Omental fat pad (tissue), 4 donors: ENCODE data around the gene DYNC2H1. TPM values are rescaled to one million over a fixed set of nuclear protein-coding genes. Genes with fewer than 3 reads are reported as not detected.

Source experiments
- ATAC-seq: fragments of 150-250 bp; one replicate; pipeline ENCODE4 v1.9.1; 2016; ENCODE audit warnings: mild to moderate bottlenecking, moderate library complexity; ENCODE audit not compliant: low FRiP score
- DNase-seq: peaks from one replicate; pipeline ENCODE4 v3.0.0-alpha.2; 2019; ENCODE audit warnings: low spot score
- CTCF ChIP-seq, 3 donors: fragments of 450-650 bp; IDR thresholded peaks; one replicate each; pipeline ENCODE4 v1.5.1; 2016 to 2017; ENCODE audit warnings: antibody characterized with exemption in 3 of 3, mild to moderate bottlenecking in 3 of 3, moderate library complexity in 2 of 3
- total RNA-seq, 4 donors: library from RNA; depleted of rRNA; stranded (reverse); fragments of >200 nt; gene quantifications; one replicate each; pipeline ENCODE4 v1.1.0, GENCODE V29; 2016

DYNC2H1 gene
- total RNA-seq, 4 donors from 2014 or later, result 14.7 to 34.1 (median 23.7) TPM

DNA sequence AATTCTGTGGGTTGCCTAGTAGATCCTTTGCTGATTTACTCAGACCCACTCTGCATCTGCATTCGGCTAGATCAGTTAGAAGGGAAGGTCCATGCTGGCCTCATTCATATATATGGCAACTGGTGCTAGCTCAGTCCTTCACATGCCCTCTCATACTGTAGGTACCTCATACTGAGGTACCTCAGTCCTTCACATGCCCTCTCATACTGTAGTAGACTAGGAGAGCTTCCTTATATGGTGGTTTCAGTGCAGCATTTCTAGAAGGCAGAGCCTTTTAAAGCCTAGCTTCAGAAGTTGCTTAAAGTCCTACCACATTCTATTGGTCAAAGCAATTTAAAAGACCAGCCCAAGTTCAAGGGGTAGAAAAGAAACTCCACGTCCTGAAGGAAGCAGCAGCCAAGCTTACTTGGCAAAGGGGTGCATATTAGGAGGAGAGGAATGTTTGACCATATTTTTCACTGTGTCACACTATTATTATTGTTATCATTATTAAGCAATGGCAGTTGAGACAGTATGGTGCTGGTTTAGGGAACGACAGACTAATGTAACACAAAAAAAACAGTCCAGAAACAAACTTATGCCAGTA is 356.4 kb downstream of the DYNC2H1 start:
- DNase-seq, result no peak
- TF ChIP-seq CTCF (IDR thresholded peaks at IDR 0.05), result no peak

GRCh38 chr11:103471546-103471945 is 362.3 kb downstream of the DYNC2H1 start:
- DNase-seq, result no peak
- no peak for ATAC-seq
- no peak for TF ChIP-seq CTCF (IDR thresholded peaks at IDR 0.05)

More for the DNA sequence above, 356.4 kb downstream of the DYNC2H1 start:
- no peak for ATAC-seq

GRCh38 chr11:103476874-103477273 is 367.6 kb downstream of the DYNC2H1 start:
- no peak for TF ChIP-seq CTCF (IDR thresholded peaks at IDR 0.05)
- no peak for DNase-seq
- no peak for ATAC-seq

- TF ChIP-seq CTCF (IDR thresholded peaks at IDR 0.05), result no peak
- no peak for DNase-seq
- ATAC-seq, result no peak
Measured at GRCh38 chr11:103480421-103480820, 371.2 kb downstream of the DYNC2H1 start.

DNA sequence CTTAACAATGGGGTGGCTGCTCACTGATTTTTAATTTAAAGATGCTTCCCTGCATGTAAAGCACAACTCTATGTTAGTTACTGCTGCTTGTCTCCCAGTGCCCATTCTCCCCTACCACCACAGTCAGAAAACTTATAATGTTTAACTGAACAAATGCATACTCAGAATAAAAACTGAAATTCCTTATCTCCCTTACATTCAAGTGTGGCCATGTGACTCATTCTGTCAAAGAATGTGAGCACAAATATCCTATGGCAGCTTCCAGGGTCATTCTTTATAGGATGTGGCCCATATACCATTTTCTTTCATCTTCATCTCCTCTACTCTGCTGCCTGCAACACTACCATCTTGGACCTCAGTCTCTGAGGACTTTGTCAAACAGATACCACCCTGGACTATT is 374.8 kb downstream of the DYNC2H1 start:
- TF ChIP-seq CTCF (IDR thresholded peaks at IDR 0.05), result no peak
- DNase-seq, result no peak
- ATAC-seq, result no peak

- ATAC-seq (no peak), DNase-seq (no peak)
- no peak for TF ChIP-seq CTCF (IDR thresholded peaks at IDR 0.05)
Measured at GRCh38 chr11:103484545-103484944, 375.3 kb downstream of the DYNC2H1 start.

DNA sequence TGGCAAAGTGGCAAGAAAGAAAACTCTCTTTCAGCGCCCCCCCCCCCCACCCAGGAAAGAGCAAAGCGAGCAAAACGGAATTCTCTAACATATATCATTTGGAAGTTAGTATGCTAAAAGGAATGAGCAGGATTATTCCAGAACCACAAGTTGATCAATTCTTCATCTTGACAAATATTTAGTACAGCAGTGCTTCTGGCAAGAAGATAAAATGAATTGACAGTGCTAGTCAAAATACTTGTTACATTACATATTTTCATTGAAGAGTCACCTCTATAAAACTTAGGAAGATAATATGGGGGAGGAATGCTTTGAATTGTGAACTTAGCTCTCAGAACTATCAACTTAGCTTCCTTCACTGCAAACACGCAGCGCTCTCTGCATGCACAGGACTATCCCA is 377.4 kb downstream of the DYNC2H1 start:
- DNase-seq (no peak), ATAC-seq (no peak)
- no peak for TF ChIP-seq CTCF (IDR thresholded peaks at IDR 0.05)
